GM18498 (cell line): ENCODE results near the gene METTL25B.
A peak's percentile ranks its signal among the peaks of the same experiment; 100 is the strongest.
"Not testable (repeated sequence)": the region's sequence is repeated elsewhere in the genome, so short reads cannot be mapped to it uniquely, and the experiment has no call there.

Experiments used
- ATAC-seq: cut with Tn5 transposase; IDR thresholded peaks from one replicate; pipeline ENCODE4 v1.9.1; 2021; ENCODE audit warnings: mild to moderate bottlenecking, moderate library complexity; ENCODE audit not compliant: unreplicated experiment

The METTL25B gene

DNA sequence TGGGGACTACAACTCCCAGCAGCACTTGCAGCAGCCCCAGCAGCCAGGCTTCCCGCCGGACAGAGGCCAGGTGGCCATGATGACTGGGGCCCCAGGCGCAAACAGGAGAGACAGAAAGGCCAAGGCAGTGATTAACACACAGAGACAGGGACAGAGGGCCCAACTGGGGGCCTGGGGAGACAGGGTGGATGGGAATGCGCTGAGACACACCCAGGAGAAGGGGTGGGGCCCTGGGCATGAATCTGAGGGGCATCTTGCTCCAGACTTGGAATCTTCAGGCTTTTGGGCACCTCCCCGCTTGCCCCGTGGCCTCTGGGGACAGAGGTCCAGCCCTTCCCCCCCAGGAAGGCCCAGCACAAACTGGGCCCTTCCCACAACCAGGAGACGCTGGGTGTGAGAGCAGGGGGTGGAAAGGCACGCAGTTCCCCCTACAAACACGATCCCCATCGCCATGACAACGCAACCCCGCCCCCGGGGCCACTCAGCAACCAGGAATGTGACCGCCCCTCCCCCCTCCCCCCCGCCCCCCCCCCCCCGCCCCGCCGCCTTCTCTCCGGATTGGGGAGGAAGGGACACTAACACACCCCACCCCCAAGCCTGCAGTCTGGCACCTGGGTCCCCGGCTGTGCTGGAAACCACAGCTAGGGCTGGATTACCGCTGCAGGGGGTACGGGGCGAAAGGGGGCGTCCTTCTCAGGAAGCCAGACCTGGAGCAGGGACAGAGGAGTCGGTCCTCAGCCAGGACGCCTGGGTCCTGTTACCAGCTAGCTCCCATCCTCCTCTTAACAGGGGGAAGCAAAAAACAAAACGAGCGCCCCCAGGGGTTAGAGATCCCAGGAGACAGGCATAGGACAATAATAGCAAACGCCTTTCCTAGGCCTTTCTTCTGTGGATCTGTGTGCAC, 18.7 kb downstream of the METTL25B start:
- no peak for ATAC-seq

DNA sequence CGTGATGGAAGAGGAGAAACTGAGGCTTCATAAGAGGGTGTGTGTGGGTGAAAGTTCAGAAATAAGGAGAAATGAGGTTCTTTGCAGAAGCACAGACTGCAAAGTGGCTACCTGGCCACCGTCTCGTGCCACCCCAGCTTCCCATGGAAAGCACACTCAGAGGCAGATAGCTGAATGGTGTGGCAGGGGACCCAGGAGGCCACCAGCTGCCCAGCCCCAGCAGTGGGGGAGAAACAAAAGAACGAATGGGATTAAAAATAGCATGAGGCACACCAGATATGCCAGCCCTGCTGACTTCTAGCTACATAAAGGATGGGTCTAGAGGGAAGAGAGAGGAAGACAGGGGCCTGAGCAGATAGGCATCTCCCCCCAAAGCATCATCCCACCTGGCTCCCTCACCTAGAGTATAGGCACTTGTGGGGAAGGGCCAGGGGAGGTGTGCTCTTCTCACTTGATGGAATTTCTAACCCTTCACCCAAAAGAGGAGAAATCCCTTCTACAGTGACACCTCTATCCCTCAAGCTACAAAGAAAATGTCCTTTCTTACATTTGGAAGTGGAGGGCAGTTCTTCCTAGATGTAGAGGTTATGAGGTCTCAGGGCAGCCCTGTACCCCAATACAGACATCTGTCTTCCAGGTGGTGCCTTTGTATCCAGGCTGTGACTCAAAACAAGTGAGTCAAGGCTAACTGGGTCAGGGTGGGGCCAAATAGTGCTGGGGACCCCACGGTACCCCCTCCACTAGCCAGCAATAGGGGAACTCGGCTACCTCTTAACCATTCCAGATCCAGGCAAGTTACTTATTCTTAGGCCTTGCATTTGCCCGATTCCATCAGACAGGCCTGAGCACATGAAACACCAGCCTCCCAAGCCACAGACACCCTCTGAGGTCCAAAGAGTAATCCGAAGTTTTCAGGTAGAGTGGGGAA, 19.7 kb downstream of the METTL25B start:
- ATAC-seq = no peak

DNA sequence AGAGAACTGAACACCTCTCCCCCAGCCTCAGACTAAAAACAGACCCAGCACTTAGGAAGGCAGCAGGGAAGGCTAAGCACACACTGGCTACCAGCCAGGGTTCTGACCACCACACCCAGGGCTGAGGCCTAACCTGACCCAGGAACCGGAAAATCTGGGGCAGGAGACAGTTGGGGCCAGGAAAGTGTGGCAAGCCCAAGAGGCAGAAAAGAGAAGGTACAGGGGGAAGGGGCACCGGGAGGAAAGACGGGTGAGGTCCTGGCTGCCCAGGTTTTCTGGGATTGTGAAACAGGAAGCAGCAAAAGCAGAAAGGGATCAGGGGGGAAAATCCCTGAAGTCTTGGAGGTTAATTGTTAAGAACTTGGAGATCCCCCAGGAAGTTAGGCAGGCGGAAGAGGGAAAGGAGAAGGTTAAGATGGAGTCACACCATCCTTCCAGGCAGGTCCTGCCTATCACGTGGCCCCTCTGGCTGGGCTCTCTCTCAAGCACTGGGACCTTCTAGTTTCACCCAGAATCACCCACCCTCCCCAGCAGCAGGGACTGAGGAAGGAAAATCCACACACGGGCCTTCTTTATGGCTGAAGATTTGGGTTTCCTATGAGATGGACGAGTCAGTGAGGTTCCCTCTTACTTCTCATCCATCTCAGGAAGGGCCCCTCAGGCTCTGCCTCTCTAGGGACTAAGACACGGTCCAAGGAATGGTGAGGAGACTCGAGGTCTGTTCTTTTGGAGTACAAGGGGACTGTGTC, 20.6 kb downstream of the METTL25B start:
- no peak for ATAC-seq

DNA sequence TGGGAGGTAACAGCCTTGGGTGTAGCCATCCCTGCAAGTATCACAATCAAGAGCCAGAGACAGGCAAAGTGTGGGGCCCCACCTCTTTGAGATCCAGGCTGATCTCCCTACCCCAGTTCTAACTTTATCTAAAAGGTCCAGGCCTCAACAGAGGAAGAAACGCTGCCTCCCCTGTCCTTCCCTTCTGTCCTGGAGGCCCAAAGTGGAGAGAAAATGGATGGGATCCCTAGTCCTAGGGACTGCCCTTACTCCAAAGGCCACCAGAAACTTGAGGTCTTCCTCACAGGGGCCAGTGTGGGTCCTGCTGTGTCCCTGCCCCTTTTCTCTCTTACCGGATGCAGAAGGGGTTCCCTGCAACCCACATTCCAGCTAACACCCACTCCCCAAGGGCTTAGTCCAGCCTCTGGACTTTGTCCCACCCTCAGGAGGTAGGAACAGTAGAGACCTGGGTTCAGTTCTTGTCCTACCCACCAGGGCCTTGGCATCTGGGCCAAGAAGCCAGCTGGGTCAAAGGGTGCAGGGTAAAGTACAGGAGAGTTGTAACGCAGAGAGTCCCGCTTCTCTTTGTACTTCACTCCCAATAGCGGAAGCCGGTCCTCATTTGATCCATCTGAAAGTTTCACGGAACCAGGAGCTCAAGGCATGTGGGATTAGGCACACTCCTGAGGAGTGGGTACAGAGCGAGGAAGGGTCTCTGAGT, 21.3 kb downstream of the METTL25B start:
- ATAC-seq = no peak

DNA sequence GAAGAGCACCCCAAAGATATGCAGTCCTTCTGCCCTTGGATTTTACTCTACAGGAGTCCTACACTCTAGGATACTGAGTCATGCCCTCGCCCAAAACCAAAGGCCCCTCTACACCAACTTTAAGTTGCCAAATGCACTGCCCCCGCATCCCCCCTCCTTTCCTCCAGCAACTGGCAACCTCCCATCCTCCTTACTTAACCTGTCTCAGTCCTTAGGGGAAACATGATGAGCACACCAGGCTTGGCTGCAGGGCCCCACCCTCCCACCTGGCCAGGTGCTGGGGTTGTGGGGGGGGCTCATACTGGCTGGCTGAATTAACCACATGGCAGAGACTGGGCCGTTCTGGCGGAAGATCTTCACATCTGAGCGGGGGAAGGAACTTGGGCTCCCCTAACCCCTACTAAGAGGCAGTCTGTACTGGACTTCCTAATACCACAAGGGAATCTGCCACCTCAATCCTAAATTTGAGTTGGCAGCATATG, 22.0 kb downstream of the METTL25B start:
- ATAC-seq = no peak

DNA sequence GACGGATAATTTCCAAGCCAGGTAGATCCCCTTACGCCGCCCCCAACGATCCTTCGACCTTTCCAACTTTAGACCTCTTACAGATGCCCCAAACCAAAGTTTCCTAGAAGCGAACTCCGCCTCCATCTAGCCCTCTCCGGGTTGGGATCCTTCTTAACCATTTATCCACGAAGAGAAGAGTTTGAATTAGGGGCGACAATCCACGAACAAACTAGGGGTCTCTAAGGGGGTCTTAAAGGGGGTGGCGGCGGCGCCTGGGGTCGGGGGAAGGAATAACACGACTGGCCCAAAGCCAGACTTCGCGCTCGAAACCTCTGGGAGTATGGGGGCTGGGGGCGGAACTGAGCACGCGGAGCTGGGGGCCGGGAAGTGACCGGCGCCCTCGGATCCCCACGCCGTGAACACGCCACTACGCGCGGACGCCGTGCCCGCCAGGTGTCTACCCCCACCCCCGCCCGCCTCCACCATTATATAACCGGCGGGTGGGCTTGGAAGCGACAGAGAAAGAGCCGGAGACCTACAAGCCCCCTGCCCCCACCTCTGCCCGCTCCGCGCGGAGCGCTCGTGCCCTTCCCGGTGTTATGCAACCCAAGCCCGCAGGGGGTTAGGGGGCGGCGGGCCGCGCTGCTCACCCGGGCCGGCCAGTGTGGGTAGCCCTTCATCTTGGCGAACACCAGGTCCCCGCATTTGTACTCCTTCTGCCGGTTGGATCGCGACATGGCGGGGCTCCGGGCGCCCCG, 22.6 kb downstream of the METTL25B start:
- ATAC-seq = peak; percentile 22

DNA sequence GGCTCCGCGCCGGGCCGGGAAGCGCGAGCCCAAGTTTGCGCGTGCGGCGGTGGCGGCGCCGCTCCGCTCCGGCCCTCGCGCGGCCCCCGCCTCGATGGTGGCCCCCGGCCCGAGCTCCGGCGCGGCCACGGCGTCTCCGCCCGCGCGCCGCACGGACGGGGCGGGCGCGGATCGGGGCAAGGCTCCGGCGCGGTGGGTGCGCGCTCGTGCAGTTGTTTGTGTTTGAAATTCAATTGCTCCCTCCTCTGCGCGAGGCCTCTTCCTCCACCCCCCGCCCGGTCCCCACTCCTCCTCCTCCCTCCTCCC, 23.1 kb downstream of the METTL25B start, which contains the start of gene HDGF:
HDGF (minus strand) TSS at position 225 of the 306 bp plus-strand sequence. CDS start 246 bp downstream, outside the sequence.
- ATAC-seq = peak; percentile 20

DNA sequence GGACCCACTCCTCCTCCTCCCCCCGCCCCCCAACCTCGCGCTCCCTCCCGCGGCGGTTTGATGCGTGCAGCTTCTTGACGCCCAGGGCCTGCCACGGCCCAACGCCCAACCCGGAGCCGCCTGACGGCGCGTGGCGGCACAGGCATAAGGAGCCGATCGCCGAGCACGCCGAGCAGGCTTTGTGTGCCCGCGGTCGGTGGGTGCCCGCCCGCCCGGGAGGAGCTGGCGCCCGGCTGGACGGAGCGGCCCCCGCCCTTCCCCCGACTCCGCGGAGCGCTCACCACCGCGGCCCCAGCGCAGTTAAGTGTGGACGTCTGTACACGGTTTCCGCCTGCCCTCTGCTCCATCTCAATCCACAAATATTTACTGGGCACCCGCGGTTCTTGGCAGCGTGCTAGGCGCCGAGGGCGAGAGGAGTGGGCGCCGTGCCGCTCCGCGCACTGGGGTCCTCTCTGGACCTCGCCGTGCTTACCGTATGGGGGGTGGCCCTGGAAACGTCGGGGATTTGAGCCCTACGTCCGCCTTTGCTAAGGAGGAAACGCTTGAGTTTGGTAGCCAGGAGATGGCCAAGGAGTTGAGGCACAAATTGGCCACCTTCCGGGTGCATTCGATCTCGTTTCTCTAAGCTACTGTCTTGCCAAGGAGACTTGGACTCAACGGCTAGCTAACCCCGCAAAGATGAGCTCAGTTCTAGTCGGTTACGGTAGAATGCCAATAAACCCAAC, 23.6 kb downstream of the METTL25B start:
- peak; percentile 80 for ATAC-seq

DNA sequence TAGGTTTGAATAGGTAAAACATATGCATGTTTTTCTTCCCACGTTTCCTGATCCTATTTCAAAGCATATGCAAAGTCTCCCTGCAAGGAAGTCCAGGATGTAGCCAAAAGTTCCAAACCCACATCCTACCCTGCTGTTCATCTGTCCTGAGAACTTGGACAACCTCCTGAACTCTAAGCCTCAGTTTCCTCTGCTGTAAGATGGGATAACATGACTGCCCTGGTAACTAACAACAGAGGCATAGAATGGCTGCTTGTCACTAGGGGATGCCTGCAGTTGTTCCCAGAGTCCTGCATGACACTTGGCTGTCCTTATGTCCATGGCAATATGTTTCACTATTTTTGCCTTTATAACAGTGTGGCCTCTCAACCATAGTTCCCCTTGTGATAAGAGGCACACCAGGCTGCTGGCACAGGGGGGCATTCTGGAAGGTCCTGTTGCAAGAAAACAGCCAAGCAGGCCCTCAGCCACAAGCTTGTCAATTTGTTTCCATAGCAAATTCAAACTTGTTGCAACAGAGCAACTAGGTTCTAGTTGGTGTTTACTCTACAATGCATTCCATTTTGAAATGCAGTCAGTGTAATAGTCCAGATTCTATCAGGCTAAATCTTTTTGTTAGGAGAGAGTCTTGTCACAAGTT, 24.7 kb downstream of the METTL25B start:
- ATAC-seq = no peak

DNA sequence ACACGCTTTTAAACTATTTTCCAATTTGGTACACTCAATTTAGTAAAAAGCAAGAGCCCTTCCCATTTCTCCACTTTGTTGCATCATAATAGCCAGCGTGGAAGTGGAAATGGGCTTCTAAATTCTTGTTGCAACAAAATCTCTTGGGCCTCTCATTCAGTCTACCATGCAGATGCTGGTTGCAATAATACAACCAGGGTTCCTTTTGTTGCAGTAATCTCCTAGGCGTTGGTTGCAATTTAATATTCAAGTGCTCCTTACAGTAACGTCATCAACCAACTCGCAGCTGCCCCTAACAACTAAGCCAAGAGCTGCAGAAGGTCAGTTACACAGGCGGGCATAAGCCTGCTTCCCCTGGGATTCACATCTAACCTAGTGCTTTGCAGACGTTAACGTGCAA, 25.9 kb downstream of the METTL25B start:
- ATAC-seq = no peak

DNA sequence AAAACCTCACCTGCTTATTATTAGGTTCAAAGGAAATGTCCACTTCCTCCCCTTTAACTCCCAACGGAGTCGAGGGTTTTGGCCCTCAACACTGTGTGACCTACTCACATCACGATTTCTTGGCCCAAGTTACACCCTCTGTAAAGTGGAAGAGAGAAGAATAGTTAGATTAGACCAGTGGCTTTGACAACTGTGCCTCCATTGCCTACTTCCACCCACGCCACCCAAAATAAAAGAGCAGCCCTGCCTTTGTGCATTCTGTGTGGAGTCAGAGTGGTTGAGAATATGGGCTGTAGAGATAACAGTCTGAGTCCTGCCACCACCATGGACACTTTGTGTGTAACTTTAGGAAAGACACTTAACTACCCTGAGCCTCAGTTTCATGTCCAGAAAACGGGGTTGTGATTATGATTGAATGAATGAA, 27.3 kb downstream of the METTL25B start:
- no peak for ATAC-seq

DNA sequence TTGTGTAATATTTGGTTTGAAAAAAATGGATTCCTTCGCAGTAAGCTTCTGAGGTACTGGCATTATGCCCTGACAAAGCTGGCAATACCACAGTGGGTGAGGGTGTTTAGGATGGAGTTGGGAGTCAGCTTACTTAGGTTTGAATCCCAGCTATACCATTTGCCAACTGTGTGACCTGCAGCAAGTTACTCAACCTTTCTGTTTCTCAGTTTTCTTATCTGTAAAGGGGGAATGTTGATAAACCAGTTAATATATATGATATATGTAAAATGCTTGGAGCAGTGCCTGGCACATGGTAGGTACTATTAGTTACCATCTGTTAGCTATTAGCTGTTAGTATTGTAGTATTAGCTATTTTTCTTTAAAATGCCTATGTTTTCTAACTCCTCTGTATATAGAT, 28.1 kb downstream of the METTL25B start:
- ATAC-seq = no peak

DNA sequence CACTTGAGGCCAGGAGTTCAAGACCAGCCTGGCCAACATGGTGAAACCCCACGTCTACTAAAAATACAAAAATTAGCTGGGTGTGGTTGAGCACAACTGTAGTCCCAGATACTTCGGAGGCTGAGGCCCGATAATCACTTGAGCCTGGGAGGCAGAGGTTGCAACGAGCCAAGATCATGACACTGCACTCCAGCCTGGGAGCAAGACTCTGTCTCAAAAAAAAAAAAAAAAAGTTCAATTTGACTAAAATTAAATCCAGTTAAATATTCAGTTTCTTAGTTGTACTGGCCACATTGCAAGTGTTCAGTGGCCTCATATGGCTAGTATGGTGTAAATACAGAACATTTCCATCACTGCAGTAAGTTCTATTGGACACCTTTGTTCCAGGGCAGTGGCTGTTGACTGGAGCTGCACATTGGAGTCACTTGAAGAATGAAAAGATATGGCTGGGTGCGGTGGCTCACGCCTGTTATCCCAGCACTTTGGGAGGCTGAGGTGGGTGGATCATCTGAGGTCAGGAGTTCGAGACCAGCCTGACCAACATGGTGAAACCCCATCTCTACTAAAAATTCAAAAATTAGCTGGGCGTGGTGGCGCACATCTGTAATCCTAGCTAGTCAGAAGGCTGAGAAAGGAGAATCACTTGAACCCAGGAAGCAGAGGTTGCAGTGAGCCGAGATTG, 29.4 kb downstream of the METTL25B start:
- not testable (repeated sequence) for ATAC-seq

DNA sequence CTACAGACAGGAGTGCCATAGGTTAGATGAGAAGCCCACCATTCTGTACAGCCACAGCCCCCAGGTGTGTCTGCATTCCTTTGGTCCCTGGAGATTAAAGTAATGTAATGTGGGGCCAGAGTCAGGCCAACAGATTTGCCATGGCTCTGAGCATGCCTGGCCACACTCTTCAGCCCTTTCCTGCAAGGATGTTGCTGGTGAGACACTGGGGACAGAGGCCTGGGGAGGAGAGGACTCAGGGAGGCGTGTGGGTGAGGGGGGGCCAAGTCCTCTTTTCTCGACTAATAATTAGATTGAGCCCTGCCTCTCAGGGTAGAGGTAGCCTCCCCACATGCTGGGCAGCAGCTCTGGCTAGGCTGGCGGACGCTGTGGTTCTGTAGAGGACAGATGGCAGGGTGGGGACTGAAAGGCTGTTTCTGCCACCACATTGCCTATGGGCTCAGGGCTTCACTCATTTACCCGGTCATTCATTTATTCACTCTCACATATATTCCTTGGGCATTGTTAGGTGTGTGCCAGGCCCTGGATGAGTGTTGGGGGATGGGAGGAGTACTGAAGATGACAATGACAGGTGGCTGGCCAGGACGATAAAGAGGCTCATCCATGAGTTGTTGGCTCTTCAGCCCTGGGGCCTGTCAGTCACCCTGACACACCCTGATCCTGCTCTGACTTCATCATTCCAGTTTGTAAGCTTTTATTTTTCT, 32.0 kb downstream of the METTL25B start:
- no peak for ATAC-seq

DNA sequence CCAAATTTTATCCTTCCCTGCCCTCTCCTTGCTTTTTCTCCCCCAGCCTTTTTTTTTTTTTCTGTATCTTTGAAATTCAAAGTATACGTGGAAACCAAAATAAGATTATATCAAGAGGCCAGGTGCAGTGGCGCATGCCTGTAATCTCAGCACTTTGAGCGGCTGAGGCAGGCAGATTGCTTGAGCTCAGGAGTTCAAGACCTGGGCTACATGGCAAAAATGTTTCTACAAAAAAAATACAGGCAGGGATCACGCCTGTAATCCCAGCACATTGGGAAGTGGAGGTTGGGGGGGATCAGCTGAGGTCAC, 32.5 kb downstream of the METTL25B start:
- ATAC-seq = no peak

DNA sequence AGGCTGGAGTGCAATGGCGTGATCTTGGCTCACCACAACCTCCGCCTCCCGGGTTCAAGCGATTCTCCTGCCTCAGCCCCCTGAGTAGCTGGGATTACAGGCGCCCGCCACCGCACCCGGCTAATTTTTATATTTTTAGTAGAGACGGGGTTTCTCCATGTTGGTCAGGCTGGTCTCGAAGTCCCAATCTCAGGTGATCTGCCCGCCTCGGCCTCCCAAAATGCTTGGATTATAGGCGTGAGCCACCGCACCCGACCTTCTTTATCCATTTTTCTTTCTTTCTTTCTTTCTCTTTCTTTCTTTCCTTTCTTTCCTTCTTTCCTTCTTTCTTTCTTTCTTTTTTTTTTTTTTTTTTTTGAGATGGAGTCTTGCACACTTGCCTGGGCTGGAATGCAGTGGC, 36.9 kb downstream of the METTL25B start:
- ATAC-seq = not testable (repeated sequence)

DNA sequence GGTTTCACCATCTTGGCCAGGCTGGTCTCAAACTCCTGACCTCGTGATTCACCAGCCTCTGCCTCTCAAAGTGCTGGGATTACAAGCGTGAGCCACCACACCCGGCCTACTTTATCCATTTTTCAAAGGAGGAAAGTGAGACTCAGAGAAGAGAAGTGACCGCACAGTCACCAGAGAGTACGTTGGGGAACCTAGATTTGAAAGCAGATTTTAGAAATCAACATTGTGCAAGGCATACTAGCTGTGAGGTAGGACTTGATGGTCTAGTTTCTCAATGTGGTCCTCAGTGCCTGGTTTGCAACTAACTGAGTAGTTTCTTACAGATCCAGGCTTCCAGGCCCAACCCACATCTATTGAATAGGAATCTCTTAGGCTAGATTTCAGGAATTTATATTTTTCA, 37.4 kb downstream of the METTL25B start:
- ATAC-seq = no peak
